Measurements from ENCODE around the gene HTRA1.

DNA sequence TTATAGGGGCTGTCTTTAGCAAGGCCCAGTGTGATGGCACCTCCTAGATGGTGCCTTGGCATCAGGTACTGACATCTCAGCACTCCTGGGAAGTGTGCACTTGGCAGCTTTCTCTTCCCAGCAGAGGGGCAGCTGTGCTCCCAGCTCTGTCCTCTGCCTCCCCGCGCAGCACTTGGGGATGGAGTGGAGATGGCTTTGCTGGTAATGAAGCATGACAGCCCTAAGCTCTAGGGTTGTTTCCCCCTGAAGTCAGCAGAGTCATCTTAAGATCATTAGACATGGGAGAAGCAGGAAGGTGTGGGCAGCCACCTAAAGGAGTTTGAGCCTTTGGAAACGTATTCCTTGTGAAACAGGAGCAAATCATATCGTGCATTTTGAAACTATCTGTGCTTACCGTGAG is 46.7 kb downstream of the HTRA1 start:
- TF ChIP-seq, protein P1, sequence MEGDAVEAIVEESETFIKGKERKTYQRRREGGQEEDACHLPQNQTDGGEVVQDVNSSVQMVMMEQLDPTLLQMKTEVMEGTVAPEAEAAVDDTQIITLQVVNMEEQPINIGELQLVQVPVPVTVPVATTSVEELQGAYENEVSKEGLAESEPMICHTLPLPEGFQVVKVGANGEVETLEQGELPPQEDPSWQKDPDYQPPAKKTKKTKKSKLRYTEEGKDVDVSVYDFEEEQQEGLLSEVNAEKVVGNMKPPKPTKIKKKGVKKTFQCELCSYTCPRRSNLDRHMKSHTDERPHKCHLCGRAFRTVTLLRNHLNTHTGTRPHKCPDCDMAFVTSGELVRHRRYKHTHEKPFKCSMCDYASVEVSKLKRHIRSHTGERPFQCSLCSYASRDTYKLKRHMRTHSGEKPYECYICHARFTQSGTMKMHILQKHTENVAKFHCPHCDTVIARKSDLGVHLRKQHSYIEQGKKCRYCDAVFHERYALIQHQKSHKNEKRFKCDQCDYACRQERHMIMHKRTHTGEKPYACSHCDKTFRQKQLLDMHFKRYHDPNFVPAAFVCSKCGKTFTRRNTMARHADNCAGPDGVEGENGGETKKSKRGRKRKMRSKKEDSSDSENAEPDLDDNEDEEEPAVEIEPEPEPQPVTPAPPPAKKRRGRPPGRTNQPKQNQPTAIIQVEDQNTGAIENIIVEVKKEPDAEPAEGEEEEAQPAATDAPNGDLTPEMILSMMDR (IDR thresholded peaks at IDR 0.05), result no peak
- no peak for TF ChIP-seq POLR2A (IDR thresholded peaks at IDR 0.05)
- TF ChIP-seq POLR2AphosphoS5 (IDR thresholded peaks at IDR 0.05), result no peak
- no peak for TF ChIP-seq EP300 (IDR thresholded peaks at IDR 0.05)

Data from stomach (tissue), 4 donors.